ENCODE data around the gene CDK5RAP2. TPM values are rescaled to one million over a fixed set of nuclear protein-coding genes. Genes with fewer than 3 reads are reported as not detected.

The CDK5RAP2 gene
- total and polyA plus RNA-seq, 2 experiments from 2014 or later = 23.9 to 30.9 TPM

DNA sequence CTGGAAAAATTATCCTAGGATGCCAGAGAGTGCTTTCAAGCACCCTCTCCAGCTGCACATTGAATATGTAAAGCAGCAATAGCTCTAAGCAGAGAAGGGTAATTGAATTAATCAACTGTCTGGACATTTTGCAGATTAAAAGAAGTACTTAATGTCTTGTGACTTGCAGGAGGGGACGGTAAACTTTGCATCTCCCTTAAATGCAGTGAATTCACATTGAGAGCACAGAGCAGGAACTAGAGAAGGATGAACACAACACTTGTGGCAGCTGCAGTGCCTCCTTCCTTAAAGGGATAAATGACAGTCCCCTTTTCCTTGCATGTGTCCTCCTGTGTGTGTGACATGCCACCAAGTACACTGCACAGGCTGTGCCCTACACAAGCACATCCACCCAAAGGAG is 7.4 kb upstream of the CDK5RAP2 start:
- Histone ChIP-seq H3K27ac (no peak overlapping the region), H3K9me2 (replicated peaks; ENCODE audit: insufficient read depth) (no peaks in the 10 kb centered on the region), H3K36me3 (replicated peaks; ENCODE audit: insufficient read depth, low read depth) (no peaks in the 10 kb centered on the region), H3K27me3 (no peaks in the 10 kb centered on the region), H2AFZ (no peak overlapping the region), H4K20me1 (ENCODE audit: insufficient read depth, poor library complexity, severe bottlenecking) (no peaks in the 10 kb centered on the region), H3K4me1 (ENCODE audit: insufficient read depth) (no peaks in the 10 kb centered on the region), H3K4me3 (no peak overlapping the region), H3K9me3 (ENCODE audit: low read depth) (no peaks in the 10 kb centered on the region), H3K79me2 (no peaks in the 10 kb centered on the region), H3K4me2 (no peak overlapping the region)
- TF ChIP-seq EZH2phosphoT487 (IDR thresholded peaks at IDR 0.05; ENCODE audit: low read depth, severe bottlenecking, unreplicated experiment) (no peak), EZH2 (IDR thresholded peaks at IDR 0.05; ENCODE audit: borderline replicate concordance) (no peak)
- TF ChIP-seq, protein P1, sequence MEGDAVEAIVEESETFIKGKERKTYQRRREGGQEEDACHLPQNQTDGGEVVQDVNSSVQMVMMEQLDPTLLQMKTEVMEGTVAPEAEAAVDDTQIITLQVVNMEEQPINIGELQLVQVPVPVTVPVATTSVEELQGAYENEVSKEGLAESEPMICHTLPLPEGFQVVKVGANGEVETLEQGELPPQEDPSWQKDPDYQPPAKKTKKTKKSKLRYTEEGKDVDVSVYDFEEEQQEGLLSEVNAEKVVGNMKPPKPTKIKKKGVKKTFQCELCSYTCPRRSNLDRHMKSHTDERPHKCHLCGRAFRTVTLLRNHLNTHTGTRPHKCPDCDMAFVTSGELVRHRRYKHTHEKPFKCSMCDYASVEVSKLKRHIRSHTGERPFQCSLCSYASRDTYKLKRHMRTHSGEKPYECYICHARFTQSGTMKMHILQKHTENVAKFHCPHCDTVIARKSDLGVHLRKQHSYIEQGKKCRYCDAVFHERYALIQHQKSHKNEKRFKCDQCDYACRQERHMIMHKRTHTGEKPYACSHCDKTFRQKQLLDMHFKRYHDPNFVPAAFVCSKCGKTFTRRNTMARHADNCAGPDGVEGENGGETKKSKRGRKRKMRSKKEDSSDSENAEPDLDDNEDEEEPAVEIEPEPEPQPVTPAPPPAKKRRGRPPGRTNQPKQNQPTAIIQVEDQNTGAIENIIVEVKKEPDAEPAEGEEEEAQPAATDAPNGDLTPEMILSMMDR (IDR thresholded peaks at IDR 0.05; ENCODE audit: poor library complexity) = no peak
- no peak for DNase-seq (ENCODE audit: low spot score)
- 73% methylated on average over 1 of the region's 1 CpG for WGBS (ENCODE audit: low lambda C conversion rate, missing lambda C conversion rate)

DNA sequence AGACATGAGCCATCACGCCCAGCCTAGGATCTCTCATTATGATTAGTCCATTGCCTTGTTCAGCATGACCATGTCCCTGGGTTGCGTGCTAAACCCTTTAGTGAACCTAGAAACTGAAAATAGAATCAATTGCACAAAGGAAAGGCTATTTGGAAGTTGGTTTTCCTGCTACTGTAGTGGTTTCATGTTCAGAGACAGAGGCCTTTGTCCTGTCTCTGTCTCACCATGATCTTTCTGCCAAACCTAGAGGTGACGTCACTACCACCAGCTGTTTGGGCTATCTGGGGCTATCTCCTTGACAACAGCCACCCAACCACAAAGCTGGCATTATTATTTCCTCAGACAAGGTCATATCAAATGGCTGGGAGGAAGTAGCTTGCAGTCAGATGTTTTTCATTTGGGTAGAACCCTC is 4.0 kb upstream of the CDK5RAP2 start:
- Histone ChIP-seq H3K79me2 (peaks cover 8% of the 10 kb centered on the region), H2AFZ (no peak overlapping the region), H3K9me2 (replicated peaks; ENCODE audit: insufficient read depth) (no peaks in the 10 kb centered on the region), H3K27me3 (no peaks in the 10 kb centered on the region), H3K9me3 (ENCODE audit: low read depth) (no peaks in the 10 kb centered on the region), H3K4me1 (ENCODE audit: insufficient read depth) (peaks cover 4% of the 10 kb centered on the region), H4K20me1 (ENCODE audit: insufficient read depth, poor library complexity, severe bottlenecking) (no peaks in the 10 kb centered on the region), H3K36me3 (replicated peaks; ENCODE audit: insufficient read depth, low read depth) (no peaks in the 10 kb centered on the region), H3K4me3 (no peak overlapping the region), H3K27ac (no peak overlapping the region), H3K4me2 (no peak overlapping the region)
- TF ChIP-seq EZH2phosphoT487 (IDR thresholded peaks at IDR 0.05; ENCODE audit: low read depth, severe bottlenecking, unreplicated experiment) (no peak), EZH2 (IDR thresholded peaks at IDR 0.05; ENCODE audit: borderline replicate concordance) (no peak)
- TF ChIP-seq, protein P1 (IDR thresholded peaks at IDR 0.05; ENCODE audit: poor library complexity) = no peak
- peak; percentile 14 for DNase-seq (ENCODE audit: low spot score)
- WGBS (ENCODE audit: low lambda C conversion rate, missing lambda C conversion rate) = 74% methylated on average over 3 of the region's 3 CpGs

DNA sequence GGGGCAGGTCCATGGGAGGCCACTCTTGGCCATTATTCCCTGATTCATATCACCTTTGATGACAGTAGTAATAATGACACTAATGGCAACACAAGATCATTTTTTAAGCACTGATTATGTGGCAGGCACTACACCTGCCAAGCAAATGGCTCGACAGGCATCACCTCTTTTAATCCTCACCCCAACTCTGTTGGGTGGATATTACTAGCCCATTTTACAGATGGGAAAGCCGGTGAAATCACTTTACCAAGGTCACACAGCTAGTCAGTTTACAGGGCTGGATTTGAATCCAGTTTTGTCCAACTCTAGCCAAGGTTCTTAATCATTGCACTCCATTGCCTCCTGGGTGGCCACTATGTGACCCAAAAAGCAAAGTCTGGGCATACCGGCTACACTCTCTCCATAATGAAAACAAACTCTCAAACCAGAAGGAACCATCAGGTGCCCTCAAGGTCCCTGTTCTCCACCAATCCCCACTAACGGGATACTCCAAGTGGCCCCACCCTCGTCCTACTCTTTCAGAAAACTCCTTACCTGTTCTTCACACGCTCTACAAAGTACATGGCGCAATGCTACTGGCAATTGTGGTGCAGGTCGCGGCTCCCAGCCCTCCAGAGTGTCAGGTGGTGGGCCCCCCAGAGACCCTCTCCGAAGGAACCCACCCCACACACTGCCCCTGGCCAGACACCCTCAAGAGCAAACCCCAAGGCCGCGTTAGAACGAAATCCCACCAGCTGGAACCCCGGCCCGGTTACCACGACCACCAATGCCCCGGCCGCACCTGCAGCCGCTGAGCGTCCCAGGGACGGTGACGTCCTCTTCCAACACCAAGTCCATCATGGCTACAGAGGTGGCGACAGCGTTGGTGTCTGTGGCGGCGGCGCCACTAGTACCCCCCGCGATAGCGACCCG is 572 bp downstream of the CDK5RAP2 start:
- H3K9me3 ChIP-seq (ENCODE audit: low read depth) = no peaks in the 10 kb centered on the region
- H3K4me1 ChIP-seq (ENCODE audit: insufficient read depth) = peaks cover 8% of the 10 kb centered on the region
- TF ChIP-seq EZH2 (IDR thresholded peaks at IDR 0.05; ENCODE audit: borderline replicate concordance) (no peak), EZH2phosphoT487 (IDR thresholded peaks at IDR 0.05; ENCODE audit: low read depth, severe bottlenecking, unreplicated experiment) (no peak)
- TF ChIP-seq, protein P1 (IDR thresholded peaks at IDR 0.05; ENCODE audit: poor library complexity) = no peak
- peak; percentile 40 for DNase-seq (ENCODE audit: low spot score)
- H4K20me1 ChIP-seq (ENCODE audit: insufficient read depth, poor library complexity, severe bottlenecking) = no peaks in the 10 kb centered on the region
- H3K4me3 ChIP-seq = peak overlapping the region; percentile 64
- 8% methylated on average over 29 of the region's 31 CpGs for WGBS (ENCODE audit: low lambda C conversion rate, missing lambda C conversion rate)
- no peaks in the 10 kb centered on the region for H3K27me3 ChIP-seq
- no peaks in the 10 kb centered on the region for H3K36me3 ChIP-seq (replicated peaks; ENCODE audit: insufficient read depth, low read depth)
- H3K79me2 ChIP-seq = peaks cover 52% of the 10 kb centered on the region
- H2AFZ ChIP-seq = peak overlapping the region; percentile 85
- H3K4me2 ChIP-seq = peak overlapping the region; percentile 86
- H3K27ac ChIP-seq = peak overlapping the region; percentile 60
- H3K9me2 ChIP-seq (replicated peaks; ENCODE audit: insufficient read depth) = no peaks in the 10 kb centered on the region
